KMS-11 (cell line): ENCODE measurements around the gene ACOT11.

Experiments
- H2AFZ ChIP-seq: fragments of 200-600 bp; sonication (generic); 2 replicates; pipeline ENCODE4 v1.6.1; 2016; ENCODE audit warnings: antibody characterized with exemption, mixed run types, low read depth
- H3K27ac ChIP-seq: fragments of 200-600 bp; sonication (generic); 2 replicates; pipeline ENCODE4 v1.6.1; 2016; ENCODE audit warnings: mild to moderate bottlenecking, mixed run types
- H3K27me3 ChIP-seq: fragments of 200-600 bp; sonication (generic); 2 replicates; pipeline ENCODE4 v1.6.1; 2017; ENCODE audit warnings: mild to moderate bottlenecking, low read depth, mixed run types, moderate library complexity; ENCODE audit not compliant: insufficient read depth
- H3K36me3 ChIP-seq: fragments of 200-600 bp; sonication (generic); 2 replicates; pipeline ENCODE4 v1.6.1; 2017; ENCODE audit warnings: mild to moderate bottlenecking, mixed run types; ENCODE audit not compliant: insufficient read depth
- H3K4me1 ChIP-seq: fragments of 200-600 bp; sonication (generic); 2 replicates; pipeline ENCODE4 v1.6.1; 2016; ENCODE audit warnings: mild to moderate bottlenecking, low read depth, mixed run types; ENCODE audit not compliant: poor library complexity, severe bottlenecking
- H3K4me2 ChIP-seq: fragments of 200-600 bp; sonication (generic); 2 replicates; pipeline ENCODE4 v1.7.0; 2016; ENCODE audit warnings: mild to moderate bottlenecking, mixed run types
- H3K4me3 ChIP-seq: fragments of 200-600 bp; sonication (generic); IDR thresholded peaks from 2 replicates; pipeline ENCODE4 v1.6.1; 2017; ENCODE audit warnings: low read depth, low read length, mixed read lengths; ENCODE audit not compliant: insufficient read depth
- H3K79me2 ChIP-seq: fragments of 200-600 bp; sonication (generic); 2 replicates; pipeline ENCODE4 v1.6.1; 2016; ENCODE audit warnings: low read depth, mixed run types; ENCODE audit not compliant: insufficient read depth
- H3K9ac ChIP-seq: fragments of 200-600 bp; sonication (generic); 2 replicates; pipeline ENCODE4 v1.6.1; 2016; ENCODE audit warnings: mild to moderate bottlenecking, mixed run types
- H4K20me1 ChIP-seq: fragments of 200-600 bp; sonication (generic); 2 replicates; pipeline ENCODE4 v1.6.1; 2016; ENCODE audit warnings: mild to moderate bottlenecking, mixed run types; ENCODE audit not compliant: insufficient read depth
- TF ChIP-seq, protein P1 (sequence below): fragments of 200-600 bp; sonication (generic); conservative IDR thresholded peaks from 2 replicates; pipeline ENCODE4 v1.6.1; 2017; ENCODE audit warnings: low read depth, mild to moderate bottlenecking, antibody characterized with exemption, low read length, moderate library complexity, mixed read lengths

The ACOT11 gene

DNA sequence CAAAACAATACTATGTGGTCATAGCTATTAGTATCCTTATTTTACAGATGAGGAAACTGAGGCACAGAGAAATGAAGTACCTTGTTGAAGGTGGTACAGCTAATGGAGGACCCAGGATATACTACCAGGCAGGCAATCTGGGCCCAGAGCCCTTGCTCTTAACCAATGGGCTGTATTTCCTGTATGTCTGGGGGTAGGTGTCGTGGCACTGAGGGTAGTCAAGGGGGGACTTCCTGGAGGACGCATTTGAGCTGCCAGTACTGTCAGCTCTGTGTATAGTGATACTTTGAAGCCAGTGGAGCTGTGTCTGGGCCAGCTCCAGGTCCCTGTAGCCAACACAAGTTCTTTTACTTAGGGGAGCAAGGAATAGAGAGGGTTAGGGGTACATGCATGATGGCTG, 40.3 kb downstream of the ACOT11 start:
- no peak overlapping the region for H3K27ac ChIP-seq
- H2AFZ ChIP-seq, result no peak overlapping the region
- H3K36me3 ChIP-seq, result no peaks in the 10 kb centered on the region
- no peaks in the 10 kb centered on the region for H3K4me1 ChIP-seq
- no peak overlapping the region for H3K9ac ChIP-seq
- H3K4me3 ChIP-seq, result no peak overlapping the region
- no peaks in the 10 kb centered on the region for H3K27me3 ChIP-seq
- TF ChIP-seq, protein P1, sequence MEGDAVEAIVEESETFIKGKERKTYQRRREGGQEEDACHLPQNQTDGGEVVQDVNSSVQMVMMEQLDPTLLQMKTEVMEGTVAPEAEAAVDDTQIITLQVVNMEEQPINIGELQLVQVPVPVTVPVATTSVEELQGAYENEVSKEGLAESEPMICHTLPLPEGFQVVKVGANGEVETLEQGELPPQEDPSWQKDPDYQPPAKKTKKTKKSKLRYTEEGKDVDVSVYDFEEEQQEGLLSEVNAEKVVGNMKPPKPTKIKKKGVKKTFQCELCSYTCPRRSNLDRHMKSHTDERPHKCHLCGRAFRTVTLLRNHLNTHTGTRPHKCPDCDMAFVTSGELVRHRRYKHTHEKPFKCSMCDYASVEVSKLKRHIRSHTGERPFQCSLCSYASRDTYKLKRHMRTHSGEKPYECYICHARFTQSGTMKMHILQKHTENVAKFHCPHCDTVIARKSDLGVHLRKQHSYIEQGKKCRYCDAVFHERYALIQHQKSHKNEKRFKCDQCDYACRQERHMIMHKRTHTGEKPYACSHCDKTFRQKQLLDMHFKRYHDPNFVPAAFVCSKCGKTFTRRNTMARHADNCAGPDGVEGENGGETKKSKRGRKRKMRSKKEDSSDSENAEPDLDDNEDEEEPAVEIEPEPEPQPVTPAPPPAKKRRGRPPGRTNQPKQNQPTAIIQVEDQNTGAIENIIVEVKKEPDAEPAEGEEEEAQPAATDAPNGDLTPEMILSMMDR, result no peak
- no peak overlapping the region for H3K4me2 ChIP-seq
- no peaks in the 10 kb centered on the region for H4K20me1 ChIP-seq
- H3K79me2 ChIP-seq, result no peaks in the 10 kb centered on the region

DNA sequence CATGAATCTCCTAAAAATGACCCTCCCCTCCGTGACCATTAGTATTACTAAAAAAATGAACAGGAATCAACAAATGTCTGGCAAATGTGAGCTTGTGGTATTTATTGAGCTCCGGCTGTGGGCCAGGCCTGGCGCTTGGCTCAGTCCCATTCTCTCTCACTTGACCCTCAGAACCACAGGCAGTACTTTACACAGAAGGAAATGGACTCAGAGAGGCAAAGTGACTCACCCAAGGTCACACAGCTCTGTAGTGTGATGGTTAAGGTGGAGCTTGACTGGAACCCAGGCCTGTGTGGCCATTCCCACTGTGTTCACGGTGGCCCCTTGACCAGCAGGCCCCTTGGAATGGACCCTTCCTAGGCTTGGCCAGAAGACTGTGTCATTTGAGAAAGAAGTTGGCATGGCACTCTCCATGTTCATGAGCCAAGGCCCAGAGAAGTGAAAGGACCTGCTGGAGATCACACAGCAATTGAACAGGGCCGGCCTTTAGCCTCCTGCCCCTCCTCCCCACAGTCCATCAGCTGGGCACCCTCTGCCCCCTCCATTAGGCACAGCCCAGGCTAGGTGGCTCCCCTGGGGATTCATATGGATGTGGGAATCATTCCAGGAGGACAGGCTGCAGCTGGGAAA, 43.2 kb downstream of the ACOT11 start:
- TF ChIP-seq, protein P1, result no peak
- H3K27ac ChIP-seq, result no peak overlapping the region
- H3K4me3 ChIP-seq, result no peak overlapping the region
- no peak overlapping the region for H3K9ac ChIP-seq
- no peak overlapping the region for H3K4me2 ChIP-seq
- H2AFZ ChIP-seq, result no peak overlapping the region
- no peaks in the 10 kb centered on the region for H3K79me2 ChIP-seq
- no peaks in the 10 kb centered on the region for H3K36me3 ChIP-seq
- H3K4me1 ChIP-seq, result no peaks in the 10 kb centered on the region
- H3K27me3 ChIP-seq, result no peaks in the 10 kb centered on the region
- no peaks in the 10 kb centered on the region for H4K20me1 ChIP-seq

DNA sequence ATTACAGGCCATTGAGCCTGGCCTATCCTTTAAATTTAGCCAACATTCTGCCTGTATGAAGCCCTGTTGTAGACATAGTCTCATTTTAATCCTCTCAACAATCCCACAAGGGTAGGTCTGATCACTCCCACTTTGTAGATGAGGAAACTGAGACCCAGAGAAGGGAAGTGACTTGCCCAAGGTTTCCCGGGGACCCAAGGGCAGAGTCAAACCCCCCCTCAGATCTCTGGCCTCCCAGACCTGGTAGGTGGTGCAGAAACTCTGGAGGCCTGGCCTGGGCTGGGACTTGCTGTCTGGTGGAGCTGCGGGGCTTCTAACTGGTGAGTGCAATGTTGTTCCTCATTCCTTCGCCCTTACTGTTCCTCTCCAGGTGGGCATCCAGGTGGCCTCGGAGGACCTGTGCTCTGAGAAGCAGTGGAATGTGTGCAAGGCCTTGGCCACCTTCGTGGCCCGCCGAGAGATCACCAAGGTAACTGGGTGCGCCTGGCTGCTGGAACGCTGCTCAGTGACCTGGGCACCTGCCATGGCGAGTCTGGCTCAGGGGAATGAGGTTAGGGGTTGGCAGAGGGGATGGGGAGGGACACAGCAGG, 45.6 kb downstream of the ACOT11 start:
- Histone ChIP-seq H4K20me1 (no peaks in the 10 kb centered on the region), H3K4me1 (no peaks in the 10 kb centered on the region), H3K36me3 (no peaks in the 10 kb centered on the region), H3K4me3 (no peak overlapping the region), H2AFZ (no peak overlapping the region), H3K79me2 (no peaks in the 10 kb centered on the region), H3K4me2 (no peak overlapping the region), H3K27ac (no peak overlapping the region), H3K27me3 (no peaks in the 10 kb centered on the region), H3K9ac (no peak overlapping the region)
- TF ChIP-seq, protein P1, result no peak

DNA sequence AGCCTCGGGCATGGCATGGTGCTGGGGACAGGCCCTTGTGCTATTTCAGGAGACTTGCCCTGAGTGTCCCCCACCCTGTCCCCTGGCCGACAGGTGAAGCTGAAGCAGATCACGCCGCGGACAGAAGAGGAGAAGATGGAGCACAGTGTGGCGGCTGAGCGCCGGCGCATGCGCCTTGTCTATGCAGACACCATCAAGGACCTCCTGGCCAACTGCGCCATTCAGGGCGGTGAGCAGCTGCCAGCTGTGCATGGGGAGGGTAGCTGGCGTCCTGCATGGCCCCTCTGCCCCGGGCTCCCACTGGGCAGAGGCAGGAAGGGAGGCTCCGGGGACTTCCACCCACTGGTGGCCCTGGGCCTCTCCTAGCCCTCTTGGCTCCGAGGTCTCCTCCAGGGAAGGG, 46.4 kb downstream of the ACOT11 start:
- no peak overlapping the region for H3K27ac ChIP-seq
- H3K4me2 ChIP-seq, result no peak overlapping the region
- H3K27me3 ChIP-seq, result no peaks in the 10 kb centered on the region
- no peak overlapping the region for H3K9ac ChIP-seq
- no peak overlapping the region for H3K4me3 ChIP-seq
- H3K36me3 ChIP-seq, result no peaks in the 10 kb centered on the region
- no peaks in the 10 kb centered on the region for H3K4me1 ChIP-seq
- H2AFZ ChIP-seq, result no peak overlapping the region
- H3K79me2 ChIP-seq, result no peaks in the 10 kb centered on the region
- TF ChIP-seq, protein P1, result no peak
- no peaks in the 10 kb centered on the region for H4K20me1 ChIP-seq
